Measurements from ENCODE around the gene NHERF1.

Gene NHERF1

DNA sequence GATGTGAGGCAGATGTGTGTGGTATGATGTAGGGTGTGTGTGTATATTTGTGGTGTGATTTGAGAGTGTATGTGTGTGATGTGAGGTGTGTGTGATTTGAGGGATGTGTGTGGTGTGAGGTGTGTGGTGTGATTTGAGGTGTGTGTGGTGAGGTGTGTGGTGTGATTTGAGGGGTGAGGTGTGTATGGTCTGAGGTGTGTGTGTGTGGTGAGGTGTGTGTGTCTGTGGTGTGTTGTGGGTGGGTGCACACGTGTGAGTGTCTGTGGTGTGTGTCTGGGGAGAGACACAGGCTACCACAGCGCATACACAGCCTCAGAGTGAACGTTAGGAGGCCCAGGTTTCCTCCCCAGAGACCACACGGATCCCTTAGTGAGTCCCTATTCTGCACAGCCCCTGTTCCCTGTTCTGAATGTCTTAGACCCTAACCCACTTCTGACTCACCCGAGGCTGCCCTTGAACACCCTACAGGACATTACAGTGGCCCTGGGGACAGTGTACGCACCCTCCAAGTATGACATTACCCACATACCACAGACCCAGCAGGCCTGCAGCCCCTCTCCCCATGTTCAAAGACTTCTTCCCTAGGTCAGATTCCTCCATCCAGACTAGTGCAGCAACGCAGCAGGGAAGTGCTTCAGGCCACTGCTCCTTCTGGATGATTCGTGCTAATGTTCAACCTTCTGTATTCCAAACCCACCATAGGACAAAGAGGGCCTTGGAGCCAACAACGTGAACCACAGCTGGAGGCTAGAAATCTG, 14.9 kb upstream of the NHERF1 start:
- peak in 1 of 2 donors; percentile 31 for DNase-seq

DNA sequence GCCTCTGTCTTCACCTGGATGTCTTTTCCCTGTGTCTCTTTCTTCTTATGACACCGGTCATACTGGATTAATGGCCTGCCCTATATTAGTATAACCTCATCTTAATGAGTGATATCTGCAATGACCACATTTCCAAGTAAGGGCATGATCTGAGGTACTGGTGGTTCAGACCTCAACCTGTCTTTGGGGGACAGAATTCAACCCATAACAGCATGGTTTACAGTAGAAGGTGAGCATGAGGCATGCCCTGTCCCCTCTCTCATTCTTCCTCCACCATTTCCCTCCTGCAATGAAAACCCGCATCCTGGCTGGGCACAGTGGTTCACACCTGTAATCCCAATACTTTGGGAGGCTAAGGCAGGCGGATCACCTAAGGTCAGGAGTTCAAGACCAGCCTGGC, 14.2 kb upstream of the NHERF1 start:
- no peak for DNase-seq

DNA sequence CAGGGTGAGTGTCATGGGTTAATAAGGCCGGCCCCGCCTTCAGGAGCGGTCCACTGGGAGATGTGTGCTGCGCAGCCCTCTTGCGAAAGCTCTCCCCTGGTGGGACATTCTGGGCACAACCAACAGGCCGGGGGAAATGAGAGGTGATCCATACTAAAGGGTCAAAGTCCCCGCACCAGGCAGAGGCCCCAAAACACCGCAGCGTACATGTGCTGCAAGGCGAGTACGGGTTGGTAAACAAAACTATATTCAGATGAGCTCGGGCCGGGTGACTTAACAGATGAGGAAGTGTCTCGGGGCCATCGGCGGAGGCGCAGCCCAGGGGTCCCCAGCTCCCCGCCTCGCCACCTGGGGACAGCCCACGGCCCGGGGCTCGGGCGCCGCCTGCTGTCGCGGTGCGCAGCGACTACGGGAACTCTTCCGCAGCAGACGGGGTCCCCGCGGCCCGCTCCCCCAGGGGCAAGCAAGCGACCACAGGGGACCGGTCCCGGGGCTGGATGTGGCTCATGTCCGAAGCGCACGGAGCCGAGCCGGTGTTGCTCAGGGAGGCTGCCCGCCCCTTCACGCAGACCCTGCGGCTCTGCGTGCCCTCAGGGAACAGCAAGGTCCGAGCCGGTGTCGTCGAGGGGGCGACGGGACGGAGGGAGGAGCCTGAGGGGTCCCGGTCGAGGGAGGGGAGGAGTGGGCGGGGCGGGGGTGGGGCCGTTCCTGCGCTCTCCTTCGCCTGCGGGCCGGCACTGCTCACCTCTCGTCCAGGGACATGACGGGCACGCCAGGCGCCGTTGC, 11.7 kb upstream of the NHERF1 start, which contains the start of gene RAB37:
Gene RAB37, plus strand, starts transcription at position 744 of the 786 bp plus-strand sequence. Its CDS starts 17 bp downstream, at position 761.
- peak; percentile 66 to 70 for DNase-seq

DNA sequence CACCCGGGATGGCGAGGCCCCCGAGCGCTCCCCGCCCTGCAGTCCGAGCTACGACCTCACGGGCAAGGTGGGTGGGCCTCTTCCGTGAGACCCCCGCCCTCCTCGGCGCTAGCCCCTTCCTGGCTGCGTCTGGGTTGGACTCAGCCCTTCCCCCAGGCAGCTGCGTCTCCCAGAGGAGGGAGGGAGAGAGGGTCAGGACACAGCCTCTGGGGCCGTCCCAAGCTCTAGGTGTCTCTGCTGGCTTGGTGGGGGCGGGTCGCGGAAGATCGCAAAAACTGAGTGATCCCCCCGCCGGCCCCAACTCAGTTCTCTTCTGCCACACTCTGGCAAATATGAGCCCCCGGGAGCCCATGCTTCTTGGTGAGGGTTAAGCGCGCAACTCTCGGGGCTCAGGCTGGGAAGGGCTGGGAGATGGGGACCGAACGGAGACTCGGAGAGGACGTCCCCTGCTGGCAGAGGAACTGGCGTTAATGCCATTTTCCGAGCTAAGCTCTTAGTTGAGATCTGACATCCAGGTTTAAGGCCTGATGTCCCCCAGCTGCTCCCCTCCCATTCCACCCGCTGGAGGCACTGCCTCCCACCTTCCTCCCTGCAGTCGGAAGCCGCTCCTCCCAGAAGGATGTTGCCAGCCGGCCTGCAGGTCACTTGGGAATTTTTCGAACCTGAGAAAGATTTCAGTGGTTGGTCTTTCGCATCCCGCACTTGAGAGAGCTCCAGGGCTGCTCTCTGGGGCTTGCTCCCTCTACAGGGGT, 11.0 kb upstream of the NHERF1 start:
- peak; percentile 47 to 54 for DNase-seq

DNA sequence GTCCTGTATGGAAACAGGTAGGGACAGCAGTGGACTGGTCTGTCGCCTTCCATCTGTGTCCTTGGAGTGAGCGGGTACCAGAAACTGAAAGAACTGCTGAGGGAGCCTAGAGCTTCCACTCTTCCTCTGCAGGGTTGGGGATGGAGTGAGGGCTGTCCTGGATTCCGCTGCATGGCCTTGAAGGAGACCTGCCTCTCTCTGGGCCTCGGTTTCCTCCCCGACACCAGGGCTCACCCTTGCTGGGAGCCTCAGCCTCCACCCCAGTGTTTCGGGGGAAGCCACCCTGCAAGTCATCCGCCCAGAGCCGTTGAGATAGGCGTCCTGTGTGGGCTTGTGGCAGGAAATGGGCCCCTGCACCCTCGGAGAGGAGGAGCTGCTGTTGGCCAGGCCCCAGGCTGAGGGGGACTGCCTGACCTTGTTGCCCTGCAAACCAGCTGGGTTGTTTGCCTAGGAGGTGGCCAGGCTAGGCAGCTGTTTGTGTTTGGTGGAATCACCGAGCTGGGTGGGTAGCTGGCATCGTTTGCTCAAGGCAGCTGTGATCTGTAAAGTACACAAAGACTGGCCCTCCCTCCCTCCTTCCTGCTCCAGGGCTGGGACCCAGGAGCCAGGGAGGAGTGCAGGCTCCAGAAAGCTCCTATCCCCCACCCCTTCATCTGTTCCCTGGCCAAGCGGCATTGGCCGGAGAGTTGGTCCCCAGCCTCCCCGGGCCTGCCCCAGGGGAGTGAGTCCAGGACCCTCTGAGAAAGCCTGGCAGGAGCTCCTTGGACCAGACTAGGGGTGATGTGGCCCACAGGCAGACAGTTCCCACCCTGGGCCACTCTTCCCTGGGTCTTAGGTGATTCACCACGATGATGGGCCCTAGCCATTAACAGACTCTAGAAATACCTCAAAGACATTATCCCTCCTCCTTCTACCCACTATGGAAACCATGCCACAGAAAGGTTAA, 10.1 kb upstream of the NHERF1 start:
- DNase-seq, result peak; percentile 69 to 82

DNA sequence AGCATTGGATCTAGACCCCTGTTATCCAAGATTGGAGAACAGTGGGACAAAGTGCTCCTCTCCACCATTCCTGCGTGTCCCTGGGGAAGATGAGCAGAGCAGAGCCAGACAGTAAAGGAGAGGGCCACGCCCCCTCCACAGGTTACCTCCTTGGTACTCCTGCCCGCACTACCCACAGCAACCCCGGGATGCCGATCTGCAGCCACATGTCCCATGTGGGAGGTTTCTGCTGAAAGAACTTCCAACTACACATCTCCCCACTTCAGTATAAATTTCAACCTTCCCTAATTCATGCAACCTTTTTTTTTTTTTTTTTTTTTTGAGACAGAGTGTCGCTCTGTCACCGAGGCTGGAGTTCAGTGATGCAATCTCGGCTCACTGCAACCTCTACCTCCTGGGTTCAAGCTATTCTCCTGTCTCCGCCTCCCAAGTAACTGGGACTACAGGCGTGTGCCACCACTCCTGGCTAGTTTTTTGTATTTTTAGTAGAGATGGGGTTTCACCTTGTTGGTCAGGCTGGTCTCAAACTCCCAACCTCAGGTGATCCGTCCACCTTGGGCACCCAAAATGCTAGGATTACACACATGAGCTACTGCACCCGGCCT, 9.1 kb upstream of the NHERF1 start:
- DNase-seq, result no peak

DNA sequence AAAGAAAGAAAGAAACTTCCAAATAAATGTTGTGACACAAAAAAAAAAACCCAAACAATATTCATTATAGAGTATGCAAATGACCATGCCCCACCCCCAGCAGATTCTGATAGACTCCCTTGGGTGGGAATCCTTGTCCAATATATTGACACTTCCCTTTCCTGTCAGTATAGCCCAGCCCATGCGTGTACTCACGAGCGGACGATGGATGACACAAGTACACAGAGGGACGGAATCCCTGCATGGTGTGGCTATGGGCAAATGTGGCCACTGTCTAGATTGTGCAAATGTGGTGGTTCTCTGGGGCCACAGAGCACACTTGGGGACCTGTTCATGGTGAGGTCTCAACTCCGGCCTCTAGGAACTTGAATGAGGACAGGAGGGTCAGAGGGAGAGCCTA, 8.3 kb upstream of the NHERF1 start:
- no peak for DNase-seq

DNA sequence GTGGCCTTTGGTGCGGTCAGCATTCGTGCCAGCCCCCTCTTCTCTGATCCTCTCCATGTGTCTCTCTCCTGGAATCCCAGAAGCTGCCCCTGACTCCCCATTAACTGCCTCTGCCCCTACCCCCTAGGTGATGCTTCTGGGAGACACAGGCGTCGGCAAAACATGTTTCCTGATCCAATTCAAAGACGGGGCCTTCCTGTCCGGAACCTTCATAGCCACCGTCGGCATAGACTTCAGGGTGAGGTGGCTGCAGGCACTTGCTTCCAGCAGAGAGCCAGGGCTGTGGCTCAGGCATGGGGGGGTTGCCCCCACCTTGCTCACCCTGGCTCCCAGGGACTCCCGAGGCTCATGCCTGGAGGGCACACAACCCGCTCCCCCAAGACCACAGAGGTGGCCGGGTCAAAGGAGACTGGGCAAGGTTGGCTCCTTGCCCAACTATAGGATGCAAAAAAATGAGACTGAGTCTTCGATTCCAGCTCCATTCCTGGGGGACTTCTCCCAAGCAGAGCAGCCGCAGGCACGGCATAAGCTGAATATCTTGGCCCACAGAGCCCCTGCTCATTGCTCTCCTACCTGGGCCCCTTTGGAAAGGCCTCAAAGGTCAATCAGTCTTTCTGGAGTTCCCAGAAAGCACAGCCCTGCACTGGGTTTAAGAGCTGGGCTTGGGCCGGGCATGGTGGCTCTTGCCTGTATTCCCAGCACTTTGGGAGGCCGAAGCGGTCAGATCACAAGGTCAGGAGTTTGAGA, 7.6 kb upstream of the NHERF1 start:
- no peak for DNase-seq

DNA sequence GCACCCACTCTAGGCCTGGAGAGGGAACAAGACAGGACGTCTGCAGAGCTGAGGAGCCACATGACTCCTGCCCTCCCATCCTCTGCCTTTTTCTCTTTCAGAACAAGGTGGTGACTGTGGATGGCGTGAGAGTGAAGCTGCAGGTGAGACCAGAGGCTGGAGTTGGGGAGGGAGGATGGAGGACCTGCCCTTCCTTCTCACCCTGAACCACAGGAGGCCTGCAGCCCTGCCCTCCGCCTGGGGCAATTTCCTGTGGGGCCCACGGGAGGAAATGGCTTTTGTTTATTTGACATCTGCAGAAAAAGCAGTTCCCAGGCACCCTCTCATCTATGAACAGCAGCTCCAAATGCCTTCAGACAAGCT, 6.3 kb upstream of the NHERF1 start:
- peak; percentile 43 to 66 for DNase-seq

DNA sequence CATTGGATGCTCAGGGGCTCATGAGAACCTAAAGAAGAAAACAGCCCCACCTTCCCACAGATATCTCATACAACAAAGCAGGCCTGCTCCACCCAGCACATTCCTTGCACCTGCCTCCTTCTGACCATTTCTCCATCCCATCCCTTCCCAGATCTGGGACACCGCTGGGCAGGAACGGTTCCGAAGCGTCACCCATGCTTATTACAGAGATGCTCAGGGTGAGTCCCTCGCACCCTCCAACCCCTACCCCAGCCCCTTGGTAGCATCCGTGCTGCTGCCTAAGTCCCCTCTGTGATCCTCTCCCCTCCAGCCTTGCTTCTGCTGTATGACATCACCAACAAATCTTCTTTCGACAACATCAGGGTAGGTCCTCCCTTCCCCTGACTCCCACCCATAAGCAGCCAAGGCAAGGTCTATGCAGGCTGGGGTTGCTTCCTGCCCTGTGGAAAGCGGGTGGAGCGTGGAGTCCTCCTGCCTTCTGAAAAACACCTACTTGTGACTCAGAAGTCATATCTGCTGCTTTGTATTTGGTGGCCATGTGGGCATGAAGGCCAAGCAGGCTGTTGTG, 5.4 kb upstream of the NHERF1 start:
- no peak for DNase-seq

DNA sequence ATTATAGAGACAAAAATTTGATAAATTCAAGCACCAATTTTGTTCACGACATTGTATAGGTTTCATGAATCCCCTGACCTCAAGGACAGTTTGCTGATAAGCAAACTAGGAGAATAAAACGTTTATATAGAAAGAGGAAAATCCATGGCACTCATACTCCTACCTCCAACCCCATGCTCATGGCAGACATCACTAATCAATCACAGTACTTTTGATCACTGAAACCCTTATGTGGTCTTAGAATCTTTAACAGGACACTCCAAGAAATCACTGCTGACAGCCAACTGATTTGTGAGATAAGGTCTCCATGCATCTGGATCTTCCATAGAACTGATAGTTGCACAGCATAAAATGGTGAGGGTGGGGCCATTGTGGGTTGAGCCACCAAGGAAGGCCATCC, 4.7 kb upstream of the NHERF1 start:
- DNase-seq, result no peak

DNA sequence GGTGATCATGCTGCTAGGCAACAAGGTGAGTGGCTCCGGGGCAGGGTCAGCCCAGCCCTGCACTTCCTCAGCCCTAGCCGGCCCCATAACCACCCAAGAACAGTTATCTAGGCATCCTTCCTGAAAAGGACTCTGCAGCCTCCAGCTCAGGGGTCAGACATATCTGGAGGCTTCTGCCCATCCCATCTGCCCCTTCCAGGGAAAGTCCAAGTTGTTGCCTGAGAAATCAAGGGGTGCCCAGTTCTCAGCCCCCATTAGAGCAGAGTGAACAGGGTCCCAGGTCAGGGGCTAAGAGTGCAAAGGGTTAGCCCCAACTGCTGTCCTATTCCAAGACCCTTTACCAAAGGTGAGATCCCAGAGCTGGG, 4.1 kb upstream of the NHERF1 start:
- no peak for DNase-seq

DNA sequence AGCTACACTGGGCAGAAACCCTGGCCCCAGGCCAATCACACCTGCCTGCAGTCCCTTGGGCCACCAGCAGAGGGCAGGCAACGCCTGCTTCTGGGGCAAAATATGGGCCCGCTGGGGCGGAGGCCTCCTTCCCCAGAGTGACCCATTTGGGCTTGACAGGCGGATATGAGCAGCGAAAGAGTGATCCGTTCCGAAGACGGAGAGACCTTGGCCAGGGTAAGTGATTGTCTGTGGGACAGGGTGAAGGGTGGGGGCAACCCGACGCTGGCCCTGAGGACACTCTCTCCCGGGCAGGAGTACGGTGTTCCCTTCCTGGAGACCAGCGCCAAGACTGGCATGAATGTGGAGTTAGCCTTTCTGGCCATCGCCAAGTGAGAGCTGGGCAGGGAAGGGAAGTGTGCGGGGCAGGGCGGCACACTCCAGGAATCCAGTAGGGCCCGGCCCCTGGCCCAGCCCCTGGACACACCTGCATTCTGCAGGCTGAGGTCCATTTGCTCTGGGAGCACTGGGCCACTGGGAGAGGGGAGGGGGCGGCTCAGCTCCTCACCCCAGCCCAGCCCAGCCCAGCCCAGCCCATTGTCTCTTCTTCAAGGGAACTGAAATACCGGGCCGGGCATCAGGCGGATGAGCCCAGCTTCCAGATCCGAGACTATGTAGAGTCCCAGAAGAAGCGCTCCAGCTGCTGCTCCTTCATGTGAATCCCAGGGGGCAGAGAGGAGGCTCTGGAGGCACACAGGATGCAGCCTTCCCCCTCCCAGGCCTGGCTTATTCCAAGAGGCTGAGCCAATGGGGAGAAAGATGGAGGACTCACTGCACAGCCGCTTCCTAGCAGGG, 3.5 kb upstream of the NHERF1 start:
- peak; percentile 82 to 88 for DNase-seq

DNA sequence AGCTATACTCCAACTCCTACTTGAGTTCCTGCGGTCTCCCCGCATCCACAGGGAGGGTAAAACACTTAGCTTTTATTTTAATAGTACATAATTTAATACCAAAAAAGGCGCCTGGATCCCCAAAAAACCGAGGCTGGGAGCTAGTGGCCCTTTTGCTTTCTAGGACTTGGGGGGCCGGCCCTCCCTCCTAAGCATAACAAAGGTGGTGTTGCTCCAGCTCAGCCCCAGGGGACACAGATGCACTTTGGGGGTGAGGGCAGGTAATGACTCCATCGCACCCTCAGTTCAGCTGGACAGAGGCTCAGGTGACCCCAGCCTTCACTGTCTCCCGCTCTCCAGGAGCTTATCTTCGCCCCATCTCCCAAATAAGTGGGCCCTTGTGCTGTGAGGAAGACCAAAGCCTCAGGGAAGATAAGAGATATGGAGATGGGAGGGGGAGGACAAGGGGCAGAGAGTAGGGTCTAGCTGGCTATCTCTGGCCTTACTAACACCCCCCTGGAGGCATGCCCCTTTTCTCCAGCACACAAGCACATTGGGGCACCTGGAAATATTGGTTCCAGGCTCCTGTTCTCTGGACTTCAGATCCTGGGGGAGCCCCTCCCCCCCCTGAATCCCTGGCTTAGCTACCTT, 2.8 kb upstream of the NHERF1 start:
- DNase-seq, result no peak

DNA sequence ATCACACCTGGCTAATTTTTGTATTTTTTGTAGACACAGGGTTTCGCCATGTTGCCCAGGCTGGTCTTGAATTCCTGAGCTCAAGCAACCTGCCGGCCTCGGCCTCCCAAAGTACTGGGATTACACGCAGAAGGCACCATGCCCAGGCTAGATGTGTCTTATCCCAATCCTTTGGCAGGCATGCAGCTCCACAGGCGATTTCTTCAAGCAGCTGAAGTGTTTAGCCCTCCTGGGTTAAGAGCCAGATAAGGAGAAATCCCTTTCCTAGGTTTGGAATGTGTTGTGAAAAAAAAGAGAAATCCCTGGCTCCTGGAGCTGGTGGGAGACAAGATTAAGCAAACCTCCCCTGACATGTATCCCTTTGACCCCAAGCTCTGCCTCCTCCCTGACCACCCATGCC, 2.1 kb upstream of the NHERF1 start:
- no peak for DNase-seq

DNA sequence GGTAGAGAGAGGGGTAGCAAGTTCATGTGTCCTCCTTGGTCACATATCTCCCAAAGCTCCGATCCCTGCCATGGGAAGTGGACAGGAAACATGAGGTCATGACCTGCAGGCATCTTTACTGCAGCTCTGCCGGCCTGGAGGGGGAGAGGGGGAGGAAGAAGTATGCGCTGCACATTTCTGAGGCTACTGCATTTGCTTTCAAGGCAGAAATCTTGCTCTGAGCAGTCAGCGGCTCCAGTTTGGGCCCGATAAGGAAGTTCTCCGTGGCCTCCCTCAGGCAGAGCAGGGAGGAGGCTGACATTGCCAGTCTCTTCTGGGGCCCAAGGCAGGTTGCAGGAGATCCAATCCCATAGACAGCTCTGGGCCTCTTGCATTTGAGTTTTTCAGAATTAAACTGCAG, 1.5 kb upstream of the NHERF1 start:
- DNase-seq, result no peak

DNA sequence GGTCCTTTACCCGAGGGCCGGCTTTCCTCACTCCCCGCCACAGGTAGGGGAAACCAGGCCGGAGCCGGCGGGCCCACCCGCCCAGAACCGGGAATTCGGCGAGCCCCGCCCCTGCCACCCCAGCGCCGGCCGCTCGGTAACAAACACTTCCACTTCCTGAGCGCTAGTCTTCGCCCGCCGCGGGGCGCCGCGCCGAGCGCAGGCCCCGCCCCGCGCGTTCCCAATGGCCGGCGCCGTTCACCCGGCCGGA, 224 bp upstream of the NHERF1 start:
- DNase-seq, result no peak

DNA sequence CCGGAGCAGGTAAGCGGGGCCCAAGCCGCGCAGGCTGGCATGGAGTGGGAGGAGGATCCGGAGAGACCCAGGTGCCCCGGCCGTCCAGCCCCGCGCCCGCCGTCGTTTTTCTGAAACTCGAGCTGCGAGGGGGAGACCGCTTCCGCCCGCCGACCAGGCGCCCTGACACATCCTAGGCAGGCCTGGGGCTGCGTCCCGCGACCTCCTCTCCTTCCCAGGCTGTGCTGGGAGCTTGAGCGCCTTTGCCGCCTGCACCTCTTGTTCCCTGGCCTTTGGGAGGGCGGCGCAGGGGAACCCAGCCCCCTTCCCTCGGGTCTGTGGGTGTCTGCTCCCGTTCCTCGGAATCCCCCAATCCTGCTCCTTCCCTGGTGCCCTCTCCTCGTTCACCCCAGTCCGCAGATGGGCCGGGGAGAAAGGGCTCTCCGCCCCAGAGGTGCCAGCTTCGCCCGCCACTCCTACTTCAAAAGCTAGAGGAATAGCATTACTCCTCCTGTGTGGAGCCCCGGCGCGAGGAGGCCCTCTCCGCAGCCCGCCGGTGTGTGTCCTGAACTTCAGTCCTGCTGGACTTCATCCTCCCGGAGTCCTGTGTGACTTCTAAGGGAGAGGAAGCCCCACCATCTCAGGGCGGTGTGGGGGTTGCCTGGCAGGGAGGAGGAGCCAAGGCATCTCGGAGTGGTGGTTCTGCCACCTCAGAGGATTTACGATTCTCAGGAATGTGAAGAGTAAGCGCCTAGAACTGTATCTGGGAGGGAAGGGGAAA, 1.0 kb downstream of the NHERF1 start:
- DNase-seq, result peak in 1 of 2 donors; percentile 45

DNA sequence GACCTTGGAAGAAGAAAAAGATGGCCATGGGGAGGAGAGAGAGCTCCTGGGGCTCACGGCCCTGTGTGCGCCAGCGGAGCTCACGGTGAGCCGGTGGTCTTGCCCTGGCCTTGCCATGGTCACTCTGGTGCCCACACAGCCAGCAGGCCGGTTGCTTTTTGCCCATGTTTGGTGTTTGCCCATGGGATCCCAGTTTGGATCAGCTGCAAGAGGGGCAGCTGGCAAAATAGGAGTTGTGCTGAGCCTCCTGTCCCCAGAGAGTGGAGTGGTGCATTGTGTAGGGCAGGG, 1.6 kb downstream of the NHERF1 start:
- DNase-seq, result no peak
